ENCODE data around the gene MYO1E. TPM values are rescaled to one million over a fixed set of nuclear protein-coding genes. Genes with fewer than 3 reads are reported as not detected.

MYO1E gene
- total RNA-seq, 1 experiment from 2014 or later = 92.3 TPM

- DNase-seq (ENCODE audit: low read depth) = no peak
Observed at GRCh38 chr15:59266028-59266427, 106.6 kb downstream of the MYO1E start.

DNA sequence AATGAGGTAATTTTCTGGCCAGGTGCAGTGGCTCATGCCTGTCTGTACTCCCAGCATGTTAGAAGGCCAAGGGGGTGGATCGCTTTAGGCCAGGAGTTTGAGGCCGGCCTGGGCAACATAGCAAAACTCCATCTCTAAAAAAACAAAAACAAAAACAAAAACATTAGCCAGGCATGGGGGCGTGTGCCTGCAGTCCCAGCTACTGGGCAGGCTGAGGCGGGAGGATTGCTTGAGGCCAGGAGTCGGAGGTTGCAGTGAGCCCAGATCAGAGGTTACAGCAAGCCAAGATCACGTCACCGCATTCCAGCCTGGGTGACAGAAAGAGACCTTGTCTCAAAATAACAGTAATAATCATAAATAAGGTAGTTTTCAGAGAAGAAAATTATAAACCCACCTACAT lies 110.4 kb downstream of the MYO1E start:
- no peak for DNase-seq (ENCODE audit: low read depth)

DNA sequence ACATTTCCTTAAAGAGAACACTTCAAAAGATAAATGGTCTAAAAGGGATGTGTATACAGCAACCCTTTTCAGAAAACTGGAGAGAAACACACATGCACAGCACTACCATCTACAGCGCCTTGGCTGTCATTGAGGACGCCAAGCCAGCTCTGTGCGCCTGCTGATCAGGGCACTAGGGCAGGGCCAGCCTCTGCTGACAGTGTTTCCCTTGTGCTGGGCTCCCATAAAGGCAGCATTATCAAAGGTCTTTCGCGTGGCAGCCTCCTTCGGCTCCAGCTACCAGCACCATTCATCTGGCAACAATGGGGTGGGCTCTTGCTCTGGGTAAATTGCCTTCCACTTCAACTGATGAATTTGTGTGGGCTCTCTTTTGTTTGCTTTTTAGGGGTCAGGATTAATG lies 112.6 kb downstream of the MYO1E start:
- DNase-seq (ENCODE audit: low read depth) = no peak

- DNase-seq (ENCODE audit: low read depth) = no peak
Observed at GRCh38 chr15:59259137-59259943, 113.3 kb downstream of the MYO1E start.

- no peak for DNase-seq (ENCODE audit: low read depth)
Observed at GRCh38 chr15:59258317-59258716, 114.4 kb downstream of the MYO1E start.

DNA sequence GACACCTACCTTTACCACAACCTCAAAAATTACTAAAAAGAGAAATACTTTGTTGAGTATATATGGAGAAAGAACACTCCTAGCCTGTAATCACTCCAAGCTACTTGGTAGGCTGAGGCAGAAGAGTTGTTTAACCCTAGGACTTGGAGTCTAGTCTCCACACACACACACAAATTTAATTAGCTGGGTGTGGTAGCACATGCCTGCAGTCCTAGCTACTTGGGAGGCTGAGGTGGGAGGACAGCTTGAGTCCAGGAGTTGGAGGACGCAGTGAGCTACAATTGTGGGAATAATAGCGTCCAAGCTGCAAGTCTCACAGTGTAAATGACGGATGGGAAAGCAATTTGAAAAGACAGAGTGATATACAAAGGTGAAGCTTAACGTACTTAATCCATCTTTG lies 115.5 kb downstream of the MYO1E start:
- no peak for DNase-seq (ENCODE audit: low read depth)

DNA sequence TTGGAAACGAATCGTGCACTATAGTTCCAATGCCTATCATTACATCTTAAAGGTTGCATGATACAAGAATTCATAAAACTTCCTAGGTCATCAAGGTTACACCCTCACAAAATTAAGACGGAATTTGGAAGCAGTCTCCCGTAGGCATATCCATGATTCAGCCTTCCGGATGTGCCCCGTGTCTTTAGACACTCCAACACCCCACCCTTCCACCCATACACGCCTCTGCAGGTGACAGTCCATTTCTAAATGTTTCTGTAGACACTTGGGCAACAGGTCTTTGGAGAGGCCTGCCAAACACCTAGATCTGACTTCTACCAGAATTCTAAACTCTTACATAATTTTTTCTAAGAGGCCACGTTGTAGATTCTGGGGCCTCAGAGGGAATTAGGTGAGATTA lies 116.2 kb downstream of the MYO1E start:
- no peak for DNase-seq (ENCODE audit: low read depth)

- no peak for DNase-seq (ENCODE audit: low read depth)
Observed at GRCh38 chr15:59255680-59256336, 116.9 kb downstream of the MYO1E start.

DNA sequence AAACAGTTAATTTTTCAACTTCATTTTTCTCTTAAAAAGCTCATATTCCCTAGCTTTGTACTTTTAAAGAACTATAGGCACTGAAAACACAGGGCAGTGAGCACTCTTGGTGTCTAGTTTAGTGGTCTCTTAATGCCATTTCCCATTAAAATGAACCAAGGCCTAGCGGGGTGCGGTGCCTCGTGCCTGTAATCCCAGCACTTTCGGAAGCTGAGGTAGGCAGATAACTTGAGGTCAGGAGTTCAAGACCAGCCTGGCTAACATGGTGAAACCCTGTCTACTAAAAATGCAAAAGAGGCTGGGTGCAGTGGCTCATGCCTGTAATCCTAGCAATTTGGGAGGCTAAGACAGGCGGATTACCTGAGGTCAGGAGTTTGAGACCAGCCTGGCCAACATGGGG lies 120.5 kb downstream of the MYO1E start:
- DNase-seq (ENCODE audit: low read depth) = no peak

GRCh38 chr15:59251001-59251845 lies 121.4 kb downstream of the MYO1E start:
- DNase-seq (ENCODE audit: low read depth) = no peak

- DNase-seq (ENCODE audit: low read depth) = no peak
Observed at GRCh38 chr15:59250249-59250648, 122.4 kb downstream of the MYO1E start.

GRCh38 chr15:59249816-59250215 lies 122.9 kb downstream of the MYO1E start:
- DNase-seq (ENCODE audit: low read depth) = no peak

DNA sequence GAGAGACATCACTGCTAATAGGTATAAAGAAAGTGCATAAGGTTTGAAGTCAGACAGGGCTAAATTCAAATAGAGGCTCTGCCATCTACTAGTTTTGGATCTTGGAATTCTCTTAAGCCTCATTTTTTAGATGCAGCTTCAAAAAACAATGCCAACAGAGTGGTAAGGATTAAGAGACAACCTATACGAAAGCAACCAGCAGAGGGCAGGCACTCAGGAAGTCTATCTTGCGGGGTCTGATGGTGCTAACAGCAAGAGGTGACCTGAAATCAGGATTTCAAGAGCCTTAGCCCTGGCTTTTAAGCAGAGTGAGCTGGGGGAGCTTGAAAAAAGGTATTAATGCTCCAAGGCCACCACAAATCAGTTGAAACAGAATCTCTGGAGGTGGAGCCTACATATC lies 125.3 kb downstream of the MYO1E start:
- peak; percentile 53 for DNase-seq (ENCODE audit: low read depth)

DNA sequence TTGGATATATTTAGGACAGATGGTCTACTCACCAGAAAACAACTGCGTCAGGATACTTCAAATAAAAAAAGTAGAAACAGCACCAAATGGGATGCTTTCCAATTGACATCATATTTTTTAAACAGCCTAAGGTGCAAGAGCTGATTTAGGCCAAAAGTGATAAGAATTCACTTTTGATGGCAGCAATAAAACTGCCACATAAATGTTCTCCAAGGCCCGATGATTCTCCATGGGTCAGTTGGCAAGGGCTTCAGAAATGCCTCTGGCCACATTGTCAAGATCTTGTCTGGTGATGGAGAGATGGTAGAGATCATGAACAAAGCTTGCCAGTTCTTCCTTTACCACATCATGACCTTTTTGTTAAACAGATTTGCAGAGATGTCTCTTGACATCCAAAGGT lies 127.1 kb downstream of the MYO1E start:
- no peak for DNase-seq (ENCODE audit: low read depth)

DNA sequence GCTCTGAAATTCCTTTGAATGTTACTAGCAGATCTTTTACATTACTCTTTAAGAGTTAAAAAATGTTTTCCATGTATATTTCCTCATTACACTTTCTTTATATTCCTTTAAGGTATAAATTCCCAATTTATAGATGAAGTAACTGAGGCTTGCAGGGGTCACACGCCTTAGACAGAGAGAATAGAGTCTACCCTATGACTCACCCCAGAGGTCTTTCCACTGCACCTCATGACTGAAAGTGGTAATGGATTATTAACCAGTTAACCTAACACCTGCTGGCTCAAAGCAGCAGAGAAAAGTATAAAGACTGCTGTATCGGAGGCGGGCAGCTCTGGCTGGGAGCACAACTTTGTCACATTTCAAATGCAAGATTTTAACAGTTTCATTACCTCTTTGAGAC lies 128.3 kb downstream of the MYO1E start:
- no peak for DNase-seq (ENCODE audit: low read depth)

DNA sequence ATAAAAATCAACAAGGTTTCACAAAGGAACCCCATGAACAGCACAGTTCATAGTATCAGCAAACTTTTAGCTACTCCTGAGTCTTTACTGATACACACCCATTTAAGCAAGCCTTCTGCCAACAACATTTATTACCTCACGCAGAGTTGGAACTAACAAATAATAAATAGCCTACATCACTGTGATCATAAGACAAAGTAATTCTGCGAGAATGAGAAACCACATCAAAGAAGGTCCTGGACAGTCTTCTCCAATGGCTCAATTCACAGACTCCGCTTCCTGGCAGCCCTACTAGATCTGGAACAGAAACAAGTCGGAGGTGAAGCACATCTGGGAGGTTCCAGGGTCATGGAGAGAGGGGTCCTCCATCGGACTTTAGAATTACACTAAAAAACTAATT lies 129.0 kb downstream of the MYO1E start:
- no peak for DNase-seq (ENCODE audit: low read depth)

- DNase-seq (ENCODE audit: low read depth) = no peak
Observed at GRCh38 chr15:59242649-59243048, 130.0 kb downstream of the MYO1E start.

- DNase-seq (ENCODE audit: low read depth) = no peak
Observed at GRCh38 chr15:59240036-59240435, 132.6 kb downstream of the MYO1E start.

GRCh38 chr15:59237924-59238331 lies 134.7 kb downstream of the MYO1E start:
- no peak for DNase-seq (ENCODE audit: low read depth)

DNA sequence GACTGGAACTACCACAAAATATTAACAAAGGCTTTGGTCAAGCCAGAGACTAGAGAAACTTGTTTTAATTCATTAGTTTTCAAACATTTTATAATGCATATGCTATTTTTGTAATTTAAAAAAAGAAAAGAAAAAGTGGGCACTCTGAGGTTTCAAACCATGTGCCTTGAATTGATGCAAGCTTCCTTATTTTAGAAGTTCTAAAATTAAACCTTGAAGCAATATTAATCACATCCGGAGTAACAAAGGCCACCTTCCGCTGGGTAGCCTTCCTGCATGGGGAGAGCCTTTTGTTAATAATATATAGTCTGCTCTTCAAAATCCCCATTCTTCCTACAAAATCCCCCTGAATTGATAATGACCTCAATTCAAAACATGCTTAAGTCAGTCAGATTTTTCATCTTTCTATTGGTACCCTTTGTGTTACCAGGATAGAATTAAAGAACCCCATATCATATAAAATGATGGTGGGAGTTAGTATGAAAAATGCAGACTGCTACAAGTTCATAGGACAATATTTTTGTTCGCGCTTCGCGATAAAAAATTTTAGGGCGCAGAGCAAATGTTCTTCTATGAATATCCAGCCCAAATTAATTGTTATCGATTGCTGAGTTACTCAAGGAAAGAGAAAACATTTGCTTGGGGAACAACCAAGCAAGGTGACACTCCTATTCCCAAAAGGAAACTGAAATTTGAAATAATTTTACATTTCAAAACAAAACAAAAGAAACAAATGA lies 135.4 kb downstream of the MYO1E start:
- no peak for DNase-seq (ENCODE audit: low read depth)

GRCh38 chr15:59236394-59236793 lies 136.3 kb downstream of the MYO1E start:
- DNase-seq (ENCODE audit: low read depth) = no peak

- DNase-seq (ENCODE audit: low read depth) = peak; percentile 63
Observed at GRCh38 chr15:59232476-59232875, 140.2 kb downstream of the MYO1E start.
